IMR-90 (cell line): ENCODE data around the gene ST7. TPM values are rescaled to one million over a fixed set of nuclear protein-coding genes. Genes with fewer than 3 reads are reported as not detected.

Experiments used
- ATAC-seq: fragments of 200-7000 bp; cut with Tn5 transposase; 2 replicates; pipeline ENCODE4 v1.9.1; 2020; ENCODE audit warnings: low read depth, mild to moderate bottlenecking, moderate library complexity
- BruUV-seq: library from RNA; stranded (reverse); fragments of 400-500 nt; replicated peaks from 2 replicates; lab custom pipeline; 2021; lab: Mats Ljungman, UMichigan
- CTCF ChIA-PET: fragments of 300-600 bp; formaldehyde crosslinking; extraction: SDS; loops from one replicate; lab custom pipeline; 2021; ENCODE audit warnings: antibody characterized with exemption; lab: Yijun Ruan, JAX
- POLR2A ChIA-PET: fragments of 300-600 bp; sonication (Branson Sonifier 250); formaldehyde crosslinking; loops from one replicate; lab custom pipeline; 2022; ENCODE audit warnings: antibody characterized with exemption; ENCODE audit not compliant: unreplicated experiment; lab: Charles Lee
- DNase-seq: peaks from one replicate; pipeline ENCODE4 v3.0.0; 2013
- H2AFZ ChIP-seq: replicated peaks from 2 replicates; pipeline ENCODE3; 2013; ENCODE audit warnings: low read length, mild to moderate bottlenecking; ENCODE audit not compliant: poor library complexity
- H2AK5ac ChIP-seq: 2 replicates; pipeline ENCODE4 v1.6.1; 2013; ENCODE audit warnings: low read depth, low read length, inconsistent platforms
- H2AK9ac ChIP-seq: replicated peaks from 2 replicates; pipeline ENCODE3; 2013; ENCODE audit warnings: mild to moderate bottlenecking, low read depth, low read length, moderate library complexity; ENCODE audit not compliant: poor library complexity
- H2BK120ac ChIP-seq: 2 replicates; pipeline ENCODE4 v1.6.1; 2013; ENCODE audit warnings: low read depth, low read length, inconsistent platforms
- H2BK15ac ChIP-seq: 3 replicates; pipeline ENCODE4 v1.6.1; 2013; ENCODE audit warnings: low read depth, low read length, inconsistent platforms
- H2BK20ac ChIP-seq: 2 replicates; pipeline ENCODE4 v1.6.1; 2013; ENCODE audit warnings: low read depth, mild to moderate bottlenecking, inconsistent platforms, low read length, moderate library complexity
- H2BK5ac ChIP-seq: 2 replicates; pipeline ENCODE4 v1.6.1; 2013; ENCODE audit warnings: mild to moderate bottlenecking, low read depth, low read length, inconsistent platforms; ENCODE audit not compliant: poor library complexity, severe bottlenecking
- H3K14ac ChIP-seq: replicated peaks from 2 replicates; pipeline ENCODE4 v1.6.1; 2013; ENCODE audit warnings: low read depth, low read length, inconsistent platforms
- H3K18ac ChIP-seq: 2 replicates; pipeline ENCODE4 v1.6.1; 2013; ENCODE audit warnings: low read depth, low read length, control low read depth
- H3K23ac ChIP-seq: 2 replicates; pipeline ENCODE4 v1.6.1; 2013; ENCODE audit warnings: low read depth, low read length, inconsistent platforms
- H3K27ac ChIP-seq: 2 replicates; pipeline ENCODE4 v1.5.1; 2013; ENCODE audit warnings: mild to moderate bottlenecking, control low read depth, low read length; ENCODE audit not compliant: insufficient read depth
- H3K27me3 ChIP-seq: 2 replicates; pipeline ENCODE4 v1.6.1; 2013; ENCODE audit warnings: low read length; ENCODE audit not compliant: control insufficient read depth, insufficient read depth
- H3K36me3 ChIP-seq: 2 replicates; pipeline ENCODE4 v1.6.1; 2013; ENCODE audit warnings: low read length, mixed read lengths; ENCODE audit not compliant: control insufficient read depth, insufficient read depth
- H3K4ac ChIP-seq: 2 replicates; pipeline ENCODE4 v1.6.1; 2013; ENCODE audit warnings: low read depth, low read length, inconsistent platforms
- H3K4me1 ChIP-seq: 2 replicates; pipeline ENCODE4 v1.6.1; 2013; ENCODE audit warnings: low read length, mixed read lengths; ENCODE audit not compliant: control insufficient read depth, insufficient read depth
- H3K4me2 ChIP-seq: 2 replicates; pipeline ENCODE4 v1.6.1; 2013; ENCODE audit warnings: low read depth, mild to moderate bottlenecking, control low read depth, low read length, moderate library complexity
- H3K4me3 ChIP-seq: 2 replicates; pipeline ENCODE4 v1.5.1; 2013; ENCODE audit warnings: low read depth, mild to moderate bottlenecking, control low read depth, low read length, moderate library complexity; ENCODE audit not compliant: insufficient read depth
- H3K56ac ChIP-seq: 2 replicates; pipeline ENCODE4 v1.6.1; 2013; ENCODE audit warnings: low read length, inconsistent platforms; ENCODE audit not compliant: insufficient read depth; ENCODE audit errors: extremely low read depth
- H3K79me1 ChIP-seq, 2 experiments: 2 replicates each; pipeline ENCODE4 v1.6.1; 2013; ENCODE audit warnings: low read length in 2 of 2, inconsistent platforms in 1 of 2, low read depth in 1 of 2
- H3K9ac ChIP-seq: 2 replicates; pipeline ENCODE4 v1.6.1; 2013; ENCODE audit warnings: low read depth, low read length, control low read depth
- H3K9me1 ChIP-seq: 2 replicates; pipeline ENCODE4 v1.6.1; 2013; ENCODE audit warnings: low read length, inconsistent platforms; ENCODE audit not compliant: insufficient read depth
- H3K9me3 ChIP-seq: 2 replicates; pipeline ENCODE4 v1.6.1; 2013; ENCODE audit warnings: low read length; ENCODE audit not compliant: control insufficient read depth, insufficient read depth
- H4K20me1 ChIP-seq: 2 replicates; pipeline ENCODE4 v1.6.1; 2013; ENCODE audit warnings: low read length, inconsistent platforms; ENCODE audit not compliant: insufficient read depth
- H4K5ac ChIP-seq: 2 replicates; pipeline ENCODE4 v1.6.1; 2013; ENCODE audit warnings: mild to moderate bottlenecking, low read depth, low read length, control low read depth
- H4K8ac ChIP-seq, 2 experiments: 2 replicates each; pipeline ENCODE4 v1.6.1; 2013; ENCODE audit warnings: low read depth in 2 of 2, low read length in 2 of 2, control low read depth in 1 of 2, inconsistent platforms in 1 of 2
- H4K91ac ChIP-seq: 2 replicates; pipeline ENCODE4 v1.6.1; 2013; ENCODE audit warnings: low read depth, low read length, inconsistent platforms; ENCODE audit not compliant: insufficient read depth
- BHLHE40 ChIP-seq: fragments of 150-350 bp; IDR thresholded peaks from 2 replicates; pipeline ENCODE4 v1.6.1; 2016; ENCODE audit warnings: mild to moderate bottlenecking, low read depth, low read length
- CEBPB ChIP-seq: IDR thresholded peaks from 2 replicates; pipeline ENCODE4 v1.6.1; 2012; ENCODE audit warnings: low read depth, low read length, improper control_type of control experiment
- CHD1 ChIP-seq: IDR thresholded peaks from 2 replicates; pipeline ENCODE4 v1.6.1; 2012; ENCODE audit warnings: low read depth, low read length, improper control_type of control experiment
- CTCF ChIP-seq: conservative IDR thresholded peaks from 2 replicates; pipeline ENCODE4 v1.5.1; 2012; ENCODE audit warnings: mild to moderate bottlenecking, low read depth, low read length, improper control_type of control experiment
- FOS ChIP-seq: fragments of 150-350 bp; IDR thresholded peaks from 2 replicates; pipeline ENCODE4 v1.6.1; 2016; ENCODE audit warnings: low read depth, low read length
- MAFK ChIP-seq: IDR thresholded peaks from 2 replicates; pipeline ENCODE4 v1.6.1; 2012; ENCODE audit warnings: low read depth, low read length, improper control_type of control experiment
- MAZ ChIP-seq: IDR thresholded peaks from 2 replicates; pipeline ENCODE4 v1.6.1; 2012; ENCODE audit warnings: low read depth, mild to moderate bottlenecking, low read length, improper control_type of control experiment, moderate library complexity, borderline replicate concordance
- MXI1 ChIP-seq: IDR thresholded peaks from 2 replicates; pipeline ENCODE4 v1.6.1; 2012; ENCODE audit warnings: low read depth, mild to moderate bottlenecking, low read length, moderate library complexity, borderline replicate concordance
- NFE2L2 ChIP-seq: fragments of 150-350 bp; IDR thresholded peaks from 2 replicates; pipeline ENCODE4 v1.6.1; 2016; ENCODE audit warnings: low read depth, mild to moderate bottlenecking, low read length
- POLR2A ChIP-seq: IDR thresholded peaks from 2 replicates; pipeline ENCODE4 v1.6.1; 2012; ENCODE audit warnings: mild to moderate bottlenecking, low read depth, low read length
- RAD21 ChIP-seq: IDR thresholded peaks from 2 replicates; pipeline ENCODE4 v1.6.1; 2012; ENCODE audit warnings: low read length, improper control_type of control experiment
- RCOR1 ChIP-seq: IDR thresholded peaks from 2 replicates; pipeline ENCODE4 v1.6.1; 2012; ENCODE audit warnings: mild to moderate bottlenecking, low read length, improper control_type of control experiment; ENCODE audit not compliant: insufficient replicate concordance
- RFX5 ChIP-seq: IDR thresholded peaks from 2 replicates; pipeline ENCODE4 v1.8.0; 2012; ENCODE audit warnings: low read depth, mild to moderate bottlenecking, low read length, moderate library complexity
- SMC3 ChIP-seq: fragments of 150-350 bp; IDR thresholded peaks from 2 replicates; pipeline ENCODE4 v1.6.1; 2016; ENCODE audit warnings: low read depth, mild to moderate bottlenecking, antibody characterized with exemption, low read length, moderate library complexity
- USF2 ChIP-seq: fragments of 150-350 bp; IDR thresholded peaks from 2 replicates; pipeline ENCODE4 v1.6.1; 2017; ENCODE audit warnings: mild to moderate bottlenecking, antibody characterized with exemption, low read length, low read depth
- WGBS, 2 experiments: methylation state at CpG; one replicate each; pipeline versions ENCODE4 v1.1.5 to v1.1.7; 2013; ENCODE audit warnings: missing lambda C conversion rate in 2 of 2; ENCODE audit not compliant: insufficient read length in 1 of 2; ENCODE audit errors: extremely low coverage in 2 of 2; 5-methylcytosine and 5-hydroxymethylcytosine counted together
- dilution Hi-C: fragments of 300-500 bp; cut with HindIII; formaldehyde crosslinking; loops from one replicate; pipeline ENCODE4 v1.14.3; 2018; ENCODE audit warnings: low sequenced_read_pairs; ENCODE audit not compliant: unreplicated experiment
- in situ Hi-C: fragments of 300-500 bp; cut with MboI; formaldehyde crosslinking; loops from 3 replicates; pipeline ENCODE4 v1.14.3; 2019; ENCODE audit warnings: low sequenced_read_pairs, inconsistent platforms, mixed read lengths
- intact Hi-C: fragments of 100-400 bp; cut with micrococcal nuclease; formaldehyde crosslinking; loops from 2 replicates; pipeline ENCODE4 v1.10.0; 2022
- polyA plus RNA-seq, 3 experiments: library from polyadenylated mRNA; depleted of rRNA; stranded (reverse); fragments of >200 nt; gene quantifications; 2 replicates each; pipeline ENCODE4 v1.2.3, GENCODE V29; 2012; ENCODE audit warnings: low replicate concordance in 1 of 3
- total RNA-seq: library from RNA; depleted of rRNA; stranded (reverse); fragments of >200 nt; gene quantifications from 2 replicates; pipeline ENCODE4 v1.2.3, GENCODE V29; 2012
- TF ChIP-seq, protein P1 (sequence below): fragments of 150-350 bp; IDR thresholded peaks from 2 replicates; pipeline ENCODE4 v1.6.1; 2016; ENCODE audit warnings: low read depth, mild to moderate bottlenecking, low read length, moderate library complexity, borderline replicate concordance

ST7 gene
- total and polyA plus RNA-seq, 2 of the 4 experiments (the other 2 are of a cell fraction) = 18.6 to 26.0 TPM

DNA sequence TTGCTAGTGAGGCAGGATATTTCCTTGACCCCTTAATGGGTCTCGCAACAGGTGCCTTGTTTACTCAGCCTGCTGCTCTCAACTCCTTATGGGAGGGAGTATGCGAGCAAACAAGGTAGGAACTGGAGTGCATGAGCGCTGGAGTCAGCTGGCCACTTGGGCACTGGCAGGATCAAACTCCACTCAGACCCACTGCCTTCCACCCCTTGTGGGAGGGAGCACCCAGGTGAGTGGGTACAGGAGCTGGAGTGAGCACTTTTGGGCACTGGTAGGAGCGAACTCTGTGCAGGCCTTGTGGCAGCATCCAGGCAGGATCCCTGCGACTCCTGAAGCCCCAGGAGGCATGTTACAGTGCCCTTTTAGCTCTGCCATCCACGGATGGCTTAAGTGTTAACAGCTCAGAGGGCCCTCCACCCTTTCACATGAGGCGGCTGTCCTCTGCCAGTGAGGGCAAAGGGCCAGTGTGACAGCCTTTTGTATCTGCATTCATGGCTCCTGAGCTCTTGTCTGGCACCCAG lies 123.2 kb downstream of the ST7 start:
- ATAC-seq = no peak
- no peak overlapping the region for H2AFZ ChIP-seq
- H2AK9ac ChIP-seq = peak overlapping the region; percentile 1
- no peak for DNase-seq
- no peak overlapping the region for H2BK20ac ChIP-seq
- POLR2A ChIA-PET = no interaction called here
- no peak for TF ChIP-seq MXI1
- no peak for TF ChIP-seq MAFK
- TF ChIP-seq, protein P1, sequence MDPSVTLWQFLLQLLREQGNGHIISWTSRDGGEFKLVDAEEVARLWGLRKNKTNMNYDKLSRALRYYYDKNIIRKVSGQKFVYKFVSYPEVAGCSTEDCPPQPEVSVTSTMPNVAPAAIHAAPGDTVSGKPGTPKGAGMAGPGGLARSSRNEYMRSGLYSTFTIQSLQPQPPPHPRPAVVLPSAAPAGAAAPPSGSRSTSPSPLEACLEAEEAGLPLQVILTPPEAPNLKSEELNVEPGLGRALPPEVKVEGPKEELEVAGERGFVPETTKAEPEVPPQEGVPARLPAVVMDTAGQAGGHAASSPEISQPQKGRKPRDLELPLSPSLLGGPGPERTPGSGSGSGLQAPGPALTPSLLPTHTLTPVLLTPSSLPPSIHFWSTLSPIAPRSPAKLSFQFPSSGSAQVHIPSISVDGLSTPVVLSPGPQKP = no peak
- no peak for TF ChIP-seq CHD1
- no peak for TF ChIP-seq RAD21
- no peak for TF ChIP-seq RCOR1
- TF ChIP-seq USF2 = no peak
- TF ChIP-seq SMC3 = no peak
- no peak for TF ChIP-seq RFX5
- TF ChIP-seq FOS = no peak
- no peak for TF ChIP-seq POLR2A
- no peak for TF ChIP-seq MAZ
- no peak for TF ChIP-seq BHLHE40
- TF ChIP-seq CEBPB = no peak
- no peak for TF ChIP-seq CTCF
- TF ChIP-seq NFE2L2 = no peak
- H4K8ac ChIP-seq = no peak overlapping the region
- peaks cover 10 to 23% of the 10 kb centered on the region in 2 experiments; a peak in 3 of 4 replicates for H3K79me1 ChIP-seq
- H3K23ac ChIP-seq = no peak overlapping the region
- H3K36me3 ChIP-seq = no peaks in the 10 kb centered on the region
- no peak overlapping the region for H3K4me2 ChIP-seq
- intact Hi-C loops = no loop called here
- H3K9ac ChIP-seq = no peak overlapping the region
- H2BK15ac ChIP-seq = no peak overlapping the region
- H3K9me1 ChIP-seq = no peaks in the 10 kb centered on the region
- dilution Hi-C loops = no loop called here
- no peaks in the 10 kb centered on the region for H3K27me3 ChIP-seq
- no TSS peak for BruUV-seq
- 61% methylated on average over 4 of the region's 7 CpGs; no CpG with 5 or more reads in 1 of the 2 experiments for WGBS, 2 experiments
- H3K18ac ChIP-seq = no peak overlapping the region
- H3K4ac ChIP-seq = no peak overlapping the region
- H2BK5ac ChIP-seq = no peak overlapping the region
- CTCF ChIA-PET = interaction anchor here (0.6 kb wide), 1 partner anchor 262 kb away, joined by 3 read pairs; no protein-coding TSS in a partner anchor
- H3K9me3 ChIP-seq = no peaks in the 10 kb centered on the region
- H4K91ac ChIP-seq = no peak overlapping the region
- 0 out of 2 replicates have a peak, but pooled peaks cover 2% of the 10 kb centered on the region for H4K20me1 ChIP-seq
- H2AK5ac ChIP-seq = no peak overlapping the region
- in situ Hi-C loops = no loop called here
- H4K5ac ChIP-seq = no peak overlapping the region
- no peak overlapping the region for H3K27ac ChIP-seq
- no peak overlapping the region for H2BK120ac ChIP-seq
- H3K4me3 ChIP-seq = no peak overlapping the region
- H3K56ac ChIP-seq = no peak overlapping the region
- no peaks in the 10 kb centered on the region for H3K4me1 ChIP-seq
- no peak overlapping the region for H3K14ac ChIP-seq
